DMS153 treated with DMSO at 0.1 percent for 48 hours (cell line): Measurements from ENCODE around the gene ANXA6.

Source experiments
- DNase-seq: peaks from one replicate; lab custom pipeline; 2025; ENCODE audit not compliant: unreplicated experiment; lab: John Stamatoyannopoulos, UW

Gene ANXA6

GRCh38 chr5:151154931-151155774 lies 2.4 kb downstream of the ANXA6 start:
- DNase-seq: no peak

GRCh38 chr5:151153766-151154272 lies 3.8 kb downstream of the ANXA6 start:
- DNase-seq: no peak

DNA sequence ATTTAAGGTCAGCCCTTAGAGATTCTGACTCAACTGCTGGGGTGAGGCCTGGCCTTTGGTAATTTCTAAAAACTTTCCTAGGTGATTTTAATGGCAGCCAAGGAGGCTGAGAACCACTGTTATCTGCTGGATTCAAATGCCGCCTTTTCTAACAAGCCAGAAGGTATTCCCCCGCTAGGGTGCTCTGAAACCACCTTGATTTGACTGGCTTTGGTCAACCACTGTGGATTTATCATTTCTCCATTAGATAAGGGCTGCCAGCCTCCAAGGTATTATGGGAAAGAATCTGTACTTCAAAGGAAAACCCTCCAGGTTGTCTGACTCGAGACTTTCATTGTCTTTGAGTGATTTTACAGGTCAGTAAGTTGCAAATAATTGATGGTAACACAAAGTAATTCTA lies 4.3 kb downstream of the ANXA6 start:
- DNase-seq: no peak

GRCh38 chr5:151151793-151152192 lies 5.8 kb downstream of the ANXA6 start:
- no peak for DNase-seq

GRCh38 chr5:151151263-151151660 lies 6.3 kb downstream of the ANXA6 start:
- DNase-seq: no peak

DNA sequence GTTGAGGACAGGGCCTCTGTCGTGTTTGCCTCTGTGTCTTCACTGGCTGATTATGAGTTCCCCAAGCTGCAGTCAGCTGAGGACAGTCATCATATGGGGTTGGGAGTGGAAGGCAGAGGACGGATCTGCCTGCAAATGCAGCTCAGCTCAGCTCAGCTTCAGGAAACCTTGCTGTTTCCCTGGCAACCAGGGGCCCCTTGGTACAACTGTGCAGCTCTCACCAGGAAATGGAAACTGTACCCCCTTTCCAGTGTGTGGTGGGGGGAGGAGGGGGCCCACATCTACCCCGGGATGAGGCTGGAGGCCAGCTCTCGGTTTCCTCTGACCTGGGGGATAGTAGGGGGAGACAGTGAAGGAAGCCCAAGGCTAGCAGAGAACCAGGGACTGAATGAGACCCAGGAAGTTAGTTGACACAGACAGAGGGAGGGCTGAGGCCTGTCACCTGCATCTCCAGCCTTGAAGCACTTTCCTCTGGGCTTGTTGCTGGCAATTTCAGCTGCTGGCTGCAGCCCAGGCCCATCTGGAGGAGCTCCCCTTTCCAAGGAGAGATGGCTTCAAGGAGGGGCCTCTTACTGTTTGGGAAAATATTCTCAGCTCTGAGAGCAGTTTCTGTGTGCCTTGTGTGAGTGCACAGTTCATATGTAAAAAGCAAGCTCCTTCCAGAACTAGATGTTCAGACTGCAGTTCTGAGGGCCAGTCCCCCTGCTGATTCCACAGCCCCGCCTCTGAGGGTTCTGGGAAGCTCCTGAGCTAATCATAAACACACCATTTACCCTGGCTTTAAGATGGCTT lies 6.9 kb downstream of the ANXA6 start:
- DNase-seq: no peak

- DNase-seq: no peak
Observed at GRCh38 chr5:151148583-151148982, 9.0 kb downstream of the ANXA6 start.

DNA sequence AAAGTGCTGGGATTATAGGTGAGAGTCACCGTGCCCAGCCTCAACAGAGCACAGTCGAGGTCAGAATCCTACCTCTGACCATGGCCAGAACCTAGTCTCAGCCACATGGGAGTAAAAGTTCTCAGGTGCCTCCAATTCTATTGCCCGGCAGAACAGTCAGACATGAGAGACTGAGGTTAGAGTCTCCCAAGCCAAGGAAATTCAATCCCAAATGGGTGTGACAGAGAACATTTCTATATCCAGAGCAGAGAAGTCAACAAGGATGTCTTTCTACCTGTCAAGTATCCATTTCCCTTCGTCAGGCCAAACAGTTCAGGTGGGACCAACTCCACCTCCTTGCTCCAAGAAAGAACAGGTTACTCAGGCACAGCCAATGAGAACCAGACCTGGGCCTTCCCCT lies 10.5 kb downstream of the ANXA6 start:
- no peak for DNase-seq

DNA sequence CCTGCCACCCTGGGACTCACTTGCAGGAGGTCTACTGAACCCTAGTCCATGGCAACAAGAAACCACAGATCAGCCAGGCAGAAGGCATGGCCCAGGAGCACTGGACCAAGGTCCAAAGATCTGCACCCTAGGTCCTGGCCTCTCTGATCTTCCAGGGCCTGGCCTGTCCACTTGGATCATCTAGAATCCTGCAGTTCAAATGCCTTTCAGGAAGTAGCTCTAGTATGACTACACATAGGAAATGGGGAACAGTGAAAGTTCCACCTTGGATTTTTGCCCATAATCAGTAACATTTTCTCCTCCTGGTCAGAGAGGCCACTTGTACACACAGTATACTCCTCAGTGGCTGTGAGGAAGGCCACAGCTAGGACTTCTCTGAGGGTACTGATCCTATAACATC lies 11.5 kb downstream of the ANXA6 start:
- DNase-seq: no peak

- DNase-seq: no peak
Observed at GRCh38 chr5:151144922-151145321, 12.7 kb downstream of the ANXA6 start.

- DNase-seq: no peak
Observed at GRCh38 chr5:151144275-151144674, 13.3 kb downstream of the ANXA6 start.

- DNase-seq: no peak
Observed at GRCh38 chr5:151143645-151144044, 13.9 kb downstream of the ANXA6 start.

DNA sequence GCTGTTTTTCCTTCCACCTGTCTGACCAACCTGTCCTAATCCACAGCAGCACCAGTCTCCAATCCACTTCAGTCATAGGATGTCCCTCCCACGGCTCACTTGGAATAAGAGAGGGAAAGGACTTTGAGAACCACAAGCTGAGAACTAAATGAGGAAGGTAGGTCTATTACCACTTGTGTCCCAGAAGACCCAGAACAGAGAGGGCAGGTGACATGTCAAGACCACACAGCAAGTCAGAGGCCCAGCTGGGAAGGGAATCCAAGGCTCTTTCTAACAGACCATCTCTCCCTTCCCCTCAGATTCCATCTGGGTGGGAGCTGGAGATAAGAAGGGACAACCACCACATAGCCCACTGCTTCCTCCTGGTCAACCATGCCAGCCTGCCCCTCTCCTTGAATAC lies 14.6 kb downstream of the ANXA6 start:
- no peak for DNase-seq

- no peak for DNase-seq
Observed at GRCh38 chr5:151141535-151141934, 16.0 kb downstream of the ANXA6 start.

DNA sequence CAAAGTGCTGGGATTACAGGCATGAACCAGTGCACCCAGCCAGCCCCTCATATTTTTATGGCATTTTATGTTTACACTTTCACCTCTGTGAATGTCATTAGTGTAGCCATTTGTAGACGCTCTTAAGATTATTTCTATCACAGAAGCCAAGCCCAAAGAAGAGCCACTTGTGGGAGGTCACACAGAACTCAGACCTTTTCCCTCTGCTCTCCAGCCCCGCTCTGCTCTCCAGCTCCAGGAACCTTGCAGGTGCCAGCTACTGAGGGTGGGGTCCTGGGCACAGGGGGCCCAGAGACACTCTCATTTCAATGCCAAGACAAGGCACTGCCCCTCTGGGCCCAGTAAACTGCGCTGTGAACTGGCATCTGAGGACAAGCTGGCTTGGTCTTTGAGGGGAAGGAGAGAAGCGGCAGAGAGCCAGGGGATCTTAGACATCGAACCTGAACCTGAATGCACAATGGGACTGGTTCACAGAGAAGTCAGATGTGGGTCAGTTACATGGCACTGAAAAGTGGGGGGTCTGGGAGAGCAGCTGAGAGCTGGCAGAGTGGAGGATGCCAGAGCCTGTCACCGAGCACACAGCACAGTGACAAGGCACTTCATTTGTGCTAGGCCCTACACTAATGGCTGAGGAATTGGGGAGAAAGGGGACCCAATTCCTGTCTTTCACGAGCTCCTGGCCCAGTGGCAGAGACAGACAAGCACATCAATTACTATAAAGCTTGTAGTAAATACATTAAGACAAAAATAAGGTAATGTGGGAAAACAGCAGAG lies 16.7 kb downstream of the ANXA6 start:
- no peak for DNase-seq

DNA sequence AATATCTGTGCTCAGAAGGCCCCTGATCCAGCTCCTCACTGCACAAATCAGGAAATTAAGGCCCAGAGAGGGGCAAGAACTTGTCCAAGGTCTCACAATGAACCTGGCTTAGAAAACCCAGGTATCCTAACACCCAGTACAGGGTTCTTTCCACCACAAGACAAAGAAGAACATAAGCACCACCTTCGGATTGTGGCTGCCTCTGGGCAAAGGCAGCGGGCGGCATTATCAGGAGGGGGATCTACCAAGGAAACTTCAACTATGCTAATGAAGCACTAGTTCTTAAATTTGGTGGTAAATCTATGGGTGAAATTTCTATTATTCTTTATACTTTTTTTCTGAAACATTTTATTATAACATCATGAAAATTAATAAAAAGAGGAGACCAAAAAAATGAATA lies 17.9 kb downstream of the ANXA6 start:
- no peak for DNase-seq

- no peak for DNase-seq
Observed at GRCh38 chr5:151139015-151139414, 18.6 kb downstream of the ANXA6 start.

GRCh38 chr5:151138114-151138513 lies 19.5 kb downstream of the ANXA6 start:
- no peak for DNase-seq

GRCh38 chr5:151137067-151137825 lies 20.3 kb downstream of the ANXA6 start:
- DNase-seq: no peak

DNA sequence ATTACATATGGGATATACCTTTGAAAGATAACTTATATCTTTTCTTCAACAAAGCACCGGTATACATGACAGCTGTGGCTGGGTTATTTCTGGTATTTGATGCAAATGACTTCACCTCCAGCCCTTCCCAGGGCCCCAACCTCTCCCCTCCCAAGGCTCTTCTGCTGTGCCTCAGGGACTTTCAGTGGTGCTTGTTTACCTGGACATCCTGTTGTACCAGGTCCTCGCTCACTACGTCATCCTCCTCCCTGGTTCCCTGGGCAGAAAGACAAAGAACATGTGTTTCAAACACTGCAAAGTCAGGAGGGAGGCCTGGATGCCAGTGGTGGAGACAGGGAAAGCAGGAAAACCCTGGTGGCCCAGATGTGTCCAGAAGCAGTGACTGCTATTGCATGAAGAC lies 23.4 kb downstream of the ANXA6 start:
- no peak for DNase-seq

GRCh38 chr5:151132963-151133362 lies 24.6 kb downstream of the ANXA6 start:
- no peak for DNase-seq
